ENCODE measurements around the gene CEP152. TPM values are rescaled to one million over a fixed set of nuclear protein-coding genes. Genes with fewer than 3 reads are reported as not detected.
A peak's percentile ranks its signal among the peaks of the same experiment; 100 is the strongest.

CEP152 gene
- total and polyA plus RNA-seq, 9 donors: 2.6 to 5.3 (median 3.6) TPM

DNA sequence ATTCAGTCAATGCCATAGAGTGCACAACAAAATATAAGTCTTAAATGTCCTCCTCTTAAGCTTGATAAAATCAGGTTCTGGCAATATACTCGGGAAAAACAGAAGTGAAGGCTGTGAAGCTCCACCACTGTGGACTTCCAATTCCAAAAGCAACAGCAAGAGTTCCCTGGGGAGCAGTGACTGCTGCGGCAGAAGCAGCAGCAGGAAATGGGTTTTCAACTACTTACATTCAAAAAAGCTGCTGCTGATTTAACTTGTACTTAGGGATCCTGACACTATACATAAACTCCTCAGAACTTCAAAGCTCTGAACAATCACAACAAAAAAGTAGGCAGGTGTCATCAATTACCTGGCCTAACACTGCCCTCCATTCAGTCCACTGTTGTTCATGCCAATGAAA, 4.7 kb downstream of the CEP152 start:
- Histone ChIP-seq H3K9me3 (replicated peaks; ENCODE audit: control insufficient read depth, low read depth, low read length) (no peaks in the 10 kb centered on the region), H3K27ac (ENCODE audit: low read length) (no peak overlapping the region), H3K4me1 (ENCODE audit: control insufficient read depth, insufficient read depth, low read length) (peaks cover 5% of the 10 kb centered on the region), H3K27me3 (ENCODE audit: control insufficient read depth, insufficient read depth, low read length) (no peaks in the 10 kb centered on the region), H3K4me3 (ENCODE audit: low read length) (no peak overlapping the region), H3K36me3 (ENCODE audit: control insufficient read depth, insufficient read depth, low read length) (no peaks in the 10 kb centered on the region)
- 20% methylated on average over 1 of the region's 2 CpGs for WGBS (ENCODE audit: insufficient coverage)
- DNase-seq: peak; percentile 59

DNA sequence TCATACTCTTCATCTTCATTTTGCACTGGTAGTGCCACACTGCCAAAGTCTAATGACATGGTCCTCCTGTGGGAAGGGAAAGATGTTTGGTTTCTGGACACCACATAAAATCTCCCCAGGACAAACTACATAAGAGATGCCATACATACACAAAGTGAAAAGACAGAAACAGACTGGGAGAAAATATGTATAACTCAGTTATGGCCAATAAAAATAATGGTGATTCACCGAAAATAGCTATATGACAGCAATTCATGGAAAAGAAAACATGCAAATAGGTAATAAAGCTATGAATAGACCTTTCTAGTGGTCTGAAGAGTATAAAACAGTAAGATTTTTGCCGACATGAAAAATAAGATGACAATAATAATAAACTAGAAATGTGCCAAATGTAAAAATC, 5.3 kb downstream of the CEP152 start:
- Histone ChIP-seq H3K27me3 (ENCODE audit: control insufficient read depth, insufficient read depth, low read length) (no peaks in the 10 kb centered on the region), H3K36me3 (ENCODE audit: control insufficient read depth, insufficient read depth, low read length) (no peaks in the 10 kb centered on the region), H3K27ac (ENCODE audit: low read length) (no peak overlapping the region), H3K4me1 (ENCODE audit: control insufficient read depth, insufficient read depth, low read length) (peaks cover 5% of the 10 kb centered on the region), H3K4me3 (ENCODE audit: low read length) (no peak overlapping the region), H3K9me3 (replicated peaks; ENCODE audit: control insufficient read depth, low read depth, low read length) (no peaks in the 10 kb centered on the region)
- no CpG with 5 or more reads among the region's 2 CpGs for WGBS (ENCODE audit: insufficient coverage)
- DNase-seq: no peak

DNA sequence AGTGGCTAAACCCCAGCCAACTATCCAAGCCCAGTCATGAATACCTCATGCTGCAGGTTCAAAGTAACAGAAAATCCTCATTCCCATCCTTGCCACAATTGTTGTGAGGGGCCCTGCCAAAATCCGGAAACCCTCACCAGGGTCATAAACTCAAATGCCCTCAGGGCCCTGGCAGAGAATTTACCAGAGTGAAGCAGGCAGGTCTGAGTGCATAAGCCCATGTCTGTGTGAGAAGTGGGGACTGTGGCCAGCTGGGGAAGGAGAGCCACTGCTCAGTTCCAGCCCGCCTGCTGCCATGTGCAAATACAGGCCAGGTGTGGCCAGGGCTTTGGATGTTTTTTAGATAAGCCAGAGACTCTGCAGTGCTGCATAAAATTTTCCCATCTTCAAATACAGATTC, 7.0 kb downstream of the CEP152 start:
- no peaks in the 10 kb centered on the region for H3K9me3 ChIP-seq (replicated peaks; ENCODE audit: control insufficient read depth, low read depth, low read length)
- no peak overlapping the region for H3K27ac ChIP-seq (ENCODE audit: low read length)
- no peaks in the 10 kb centered on the region for H3K36me3 ChIP-seq (ENCODE audit: control insufficient read depth, insufficient read depth, low read length)
- WGBS (ENCODE audit: insufficient coverage): no CpG with 5 or more reads among the region's 2 CpGs
- no peak overlapping the region for H3K4me3 ChIP-seq (ENCODE audit: low read length)
- H3K27me3 ChIP-seq (ENCODE audit: control insufficient read depth, insufficient read depth, low read length): no peaks in the 10 kb centered on the region
- H3K4me1 ChIP-seq (ENCODE audit: control insufficient read depth, insufficient read depth, low read length): peaks cover 4% of the 10 kb centered on the region
- no peak for DNase-seq

DNA sequence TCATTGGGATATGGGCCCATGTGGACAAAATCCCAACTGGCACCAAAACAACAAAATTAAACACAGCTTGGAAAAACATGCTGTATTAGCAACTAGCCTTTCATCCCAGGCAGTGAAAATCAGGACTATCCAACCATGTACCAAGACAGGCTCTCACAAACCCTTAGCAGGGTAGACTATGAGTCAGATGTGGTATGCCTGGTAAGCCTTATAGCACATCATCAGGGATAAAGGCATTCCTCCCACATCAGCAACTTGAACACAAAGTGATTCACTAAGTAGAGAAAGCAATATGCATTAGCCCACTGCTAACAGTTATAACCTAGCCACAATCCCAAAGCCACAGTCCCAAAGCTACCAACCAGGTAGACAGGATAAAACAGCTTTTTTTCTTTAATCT, 8.0 kb downstream of the CEP152 start:
- Histone ChIP-seq H3K4me1 (ENCODE audit: control insufficient read depth, insufficient read depth, low read length) (peaks cover 4% of the 10 kb centered on the region), H3K4me3 (ENCODE audit: low read length) (no peak overlapping the region), H3K9me3 (replicated peaks; ENCODE audit: control insufficient read depth, low read depth, low read length) (no peaks in the 10 kb centered on the region), H3K27ac (ENCODE audit: low read length) (no peak overlapping the region), H3K36me3 (ENCODE audit: control insufficient read depth, insufficient read depth, low read length) (no peaks in the 10 kb centered on the region), H3K27me3 (ENCODE audit: control insufficient read depth, insufficient read depth, low read length) (no peaks in the 10 kb centered on the region)
- no peak for DNase-seq

DNA sequence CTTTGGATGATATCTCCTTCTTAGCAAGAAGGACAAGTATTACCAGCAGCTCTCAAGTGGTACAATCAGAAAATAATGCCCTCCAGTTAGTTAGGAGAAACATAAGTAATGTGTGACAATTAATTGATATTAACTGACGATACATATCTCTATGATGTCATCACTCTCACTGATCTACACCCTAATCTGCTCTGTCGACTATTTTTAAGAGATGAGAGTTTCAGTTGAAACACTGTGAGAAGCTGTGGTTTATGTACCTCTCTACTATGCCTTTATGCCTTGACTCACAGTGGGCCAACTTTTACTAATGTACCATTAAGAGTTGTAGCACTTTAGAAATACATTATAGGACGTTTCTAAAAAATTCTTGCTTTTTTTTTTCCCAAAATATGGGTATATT, 8.6 kb downstream of the CEP152 start:
- Histone ChIP-seq H3K4me1 (ENCODE audit: control insufficient read depth, insufficient read depth, low read length) (peaks cover 4% of the 10 kb centered on the region), H3K36me3 (ENCODE audit: control insufficient read depth, insufficient read depth, low read length) (no peaks in the 10 kb centered on the region), H3K27ac (ENCODE audit: low read length) (no peak overlapping the region), H3K27me3 (ENCODE audit: control insufficient read depth, insufficient read depth, low read length) (no peaks in the 10 kb centered on the region), H3K9me3 (replicated peaks; ENCODE audit: control insufficient read depth, low read depth, low read length) (no peaks in the 10 kb centered on the region), H3K4me3 (ENCODE audit: low read length) (no peak overlapping the region)
- DNase-seq: no peak
- no CpG with 5 or more reads among the region's 3 CpGs for WGBS (ENCODE audit: insufficient coverage)

DNA sequence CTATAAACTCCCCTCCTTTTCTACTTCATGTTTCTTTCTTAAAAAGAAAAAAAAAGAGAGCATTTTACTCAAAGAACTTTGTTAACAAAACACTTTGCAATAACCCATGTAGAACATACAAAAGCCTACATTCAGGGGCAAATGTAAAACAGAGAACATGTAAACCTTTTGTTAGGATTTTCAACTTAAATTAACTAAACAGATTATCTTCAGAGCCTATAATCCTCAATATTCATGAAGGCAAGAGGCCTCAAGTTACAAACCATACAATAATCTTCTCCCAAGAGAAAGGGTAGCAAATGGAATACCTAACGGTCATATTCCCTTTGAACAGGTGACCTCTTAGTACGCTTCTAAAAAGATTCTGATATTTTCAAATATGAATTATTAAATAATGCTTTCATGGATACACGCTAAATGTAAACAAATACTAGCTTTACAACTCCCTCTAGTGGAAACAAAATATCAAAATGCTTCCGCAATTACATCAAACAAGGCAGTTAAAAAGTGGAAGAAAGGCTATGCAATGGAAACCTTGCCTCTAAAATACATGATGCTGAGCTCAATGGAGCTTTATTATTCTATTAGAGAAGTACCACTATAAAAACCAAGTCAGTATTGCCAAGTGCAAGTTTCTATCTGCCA, 9.9 kb downstream of the CEP152 start:
- Histone ChIP-seq H3K27ac (ENCODE audit: low read length) (no peak overlapping the region), H3K36me3 (ENCODE audit: control insufficient read depth, insufficient read depth, low read length) (no peaks in the 10 kb centered on the region), H3K4me1 (ENCODE audit: control insufficient read depth, insufficient read depth, low read length) (no peaks in the 10 kb centered on the region), H3K27me3 (ENCODE audit: control insufficient read depth, insufficient read depth, low read length) (no peaks in the 10 kb centered on the region), H3K4me3 (ENCODE audit: low read length) (no peak overlapping the region), H3K9me3 (replicated peaks; ENCODE audit: control insufficient read depth, low read depth, low read length) (no peaks in the 10 kb centered on the region)
- no CpG with 5 or more reads among the region's 4 CpGs for WGBS (ENCODE audit: insufficient coverage)
- DNase-seq: peak; percentile 84

DNA sequence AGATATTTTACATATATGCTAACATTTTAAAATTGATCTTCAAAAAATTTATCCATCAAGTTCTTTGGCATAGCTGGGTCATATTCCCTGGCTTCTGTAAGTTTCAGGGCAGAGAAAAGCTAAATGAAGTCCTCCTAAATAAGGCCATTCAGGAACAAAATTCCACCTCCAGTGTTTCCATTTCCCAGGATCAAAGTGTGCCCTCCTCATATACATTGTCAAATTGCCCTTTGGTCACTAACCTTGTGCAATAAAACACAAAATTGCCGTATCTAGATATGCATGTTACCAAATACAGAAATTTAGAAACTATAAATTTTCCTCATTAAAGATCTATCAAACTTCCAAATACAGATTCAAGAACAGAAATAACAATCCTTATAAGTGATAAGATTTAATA, 10.6 kb downstream of the CEP152 start:
- no peaks in the 10 kb centered on the region for H3K9me3 ChIP-seq (replicated peaks; ENCODE audit: control insufficient read depth, low read depth, low read length)
- no peak overlapping the region for H3K27ac ChIP-seq (ENCODE audit: low read length)
- no peaks in the 10 kb centered on the region for H3K4me1 ChIP-seq (ENCODE audit: control insufficient read depth, insufficient read depth, low read length)
- WGBS (ENCODE audit: insufficient coverage): no CpG with 5 or more reads among the region's 1 CpG
- no peaks in the 10 kb centered on the region for H3K36me3 ChIP-seq (ENCODE audit: control insufficient read depth, insufficient read depth, low read length)
- no peak for DNase-seq
- no peaks in the 10 kb centered on the region for H3K27me3 ChIP-seq (ENCODE audit: control insufficient read depth, insufficient read depth, low read length)
- H3K4me3 ChIP-seq (ENCODE audit: low read length): no peak overlapping the region

DNA sequence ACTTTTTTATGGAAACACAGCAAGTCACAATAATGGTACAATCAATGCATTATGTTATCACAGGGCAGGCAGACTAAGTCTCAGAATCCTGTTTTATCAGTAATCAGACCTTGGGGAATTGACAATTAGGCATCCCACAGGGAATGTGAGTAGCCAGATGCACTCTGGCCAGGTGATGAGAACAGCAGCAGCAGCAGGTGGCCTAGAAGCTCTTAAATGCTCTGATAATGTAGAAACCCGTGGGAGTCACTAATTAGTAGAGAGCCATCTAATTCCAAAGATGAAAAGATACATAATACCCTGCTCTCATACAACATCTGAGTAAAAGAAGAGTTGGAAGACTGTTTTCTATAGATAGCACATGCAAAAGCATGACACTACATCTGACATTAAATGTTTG, 12.6 kb downstream of the CEP152 start:
- Histone ChIP-seq H3K36me3 (ENCODE audit: control insufficient read depth, insufficient read depth, low read length) (no peaks in the 10 kb centered on the region), H3K27ac (ENCODE audit: low read length) (no peak overlapping the region), H3K4me3 (ENCODE audit: low read length) (no peak overlapping the region), H3K4me1 (ENCODE audit: control insufficient read depth, insufficient read depth, low read length) (no peaks in the 10 kb centered on the region), H3K27me3 (ENCODE audit: control insufficient read depth, insufficient read depth, low read length) (no peaks in the 10 kb centered on the region), H3K9me3 (replicated peaks; ENCODE audit: control insufficient read depth, low read depth, low read length) (no peaks in the 10 kb centered on the region)
- WGBS (ENCODE audit: insufficient coverage): no CpG with 5 or more reads among the region's 1 CpG
- DNase-seq: no peak

DNA sequence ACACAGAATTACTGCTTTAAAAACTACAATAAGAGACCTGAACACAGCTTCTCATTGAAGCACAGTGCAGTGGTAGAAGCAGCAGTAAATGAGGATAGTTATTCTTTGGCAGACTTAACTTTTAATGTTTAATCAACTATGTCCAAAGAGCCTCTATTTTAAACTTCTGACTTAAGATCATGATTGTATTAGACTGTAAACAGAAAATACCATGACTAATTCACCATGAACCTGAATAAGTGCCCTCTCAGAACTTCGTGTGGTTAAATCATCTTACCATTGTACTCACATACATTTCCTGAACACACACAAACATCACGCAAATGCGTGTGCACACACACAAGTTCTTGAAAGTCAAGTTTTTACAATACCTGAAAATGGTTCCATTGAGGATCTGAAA, 13.9 kb downstream of the CEP152 start:
- no CpG with 5 or more reads among the region's 3 CpGs for WGBS (ENCODE audit: insufficient coverage)
- Histone ChIP-seq H3K27ac (ENCODE audit: low read length) (no peak overlapping the region), H3K36me3 (ENCODE audit: control insufficient read depth, insufficient read depth, low read length) (no peaks in the 10 kb centered on the region), H3K9me3 (replicated peaks; ENCODE audit: control insufficient read depth, low read depth, low read length) (no peaks in the 10 kb centered on the region), H3K4me1 (ENCODE audit: control insufficient read depth, insufficient read depth, low read length) (no peaks in the 10 kb centered on the region), H3K4me3 (ENCODE audit: low read length) (no peak overlapping the region), H3K27me3 (ENCODE audit: control insufficient read depth, insufficient read depth, low read length) (no peaks in the 10 kb centered on the region)
- DNase-seq: no peak

DNA sequence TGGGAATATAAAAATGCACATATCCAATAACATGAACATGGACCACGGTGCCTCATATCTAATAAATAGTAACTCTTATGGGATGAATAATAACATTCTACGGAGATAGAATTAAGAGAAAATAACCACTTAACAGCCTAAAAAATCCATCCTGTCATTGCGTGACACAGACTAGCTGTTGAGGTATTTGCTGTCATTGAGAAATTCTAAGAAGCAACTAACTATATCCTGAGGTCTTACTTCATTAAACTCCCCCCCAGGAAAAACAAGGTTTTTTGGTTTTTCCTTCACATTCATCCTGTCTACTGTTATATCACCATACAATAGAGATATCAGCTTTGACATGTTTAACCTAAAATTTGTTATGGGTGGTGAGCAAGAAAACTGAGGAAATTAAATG, 14.3 kb downstream of the CEP152 start:
- no CpG with 5 or more reads among the region's 3 CpGs for WGBS (ENCODE audit: insufficient coverage)
- H3K36me3 ChIP-seq (ENCODE audit: control insufficient read depth, insufficient read depth, low read length): no peaks in the 10 kb centered on the region
- no peaks in the 10 kb centered on the region for H3K27me3 ChIP-seq (ENCODE audit: control insufficient read depth, insufficient read depth, low read length)
- H3K4me1 ChIP-seq (ENCODE audit: control insufficient read depth, insufficient read depth, low read length): no peaks in the 10 kb centered on the region
- no peak overlapping the region for H3K27ac ChIP-seq (ENCODE audit: low read length)
- no peaks in the 10 kb centered on the region for H3K9me3 ChIP-seq (replicated peaks; ENCODE audit: control insufficient read depth, low read depth, low read length)
- no peak overlapping the region for H3K4me3 ChIP-seq (ENCODE audit: low read length)
- no peak for DNase-seq

DNA sequence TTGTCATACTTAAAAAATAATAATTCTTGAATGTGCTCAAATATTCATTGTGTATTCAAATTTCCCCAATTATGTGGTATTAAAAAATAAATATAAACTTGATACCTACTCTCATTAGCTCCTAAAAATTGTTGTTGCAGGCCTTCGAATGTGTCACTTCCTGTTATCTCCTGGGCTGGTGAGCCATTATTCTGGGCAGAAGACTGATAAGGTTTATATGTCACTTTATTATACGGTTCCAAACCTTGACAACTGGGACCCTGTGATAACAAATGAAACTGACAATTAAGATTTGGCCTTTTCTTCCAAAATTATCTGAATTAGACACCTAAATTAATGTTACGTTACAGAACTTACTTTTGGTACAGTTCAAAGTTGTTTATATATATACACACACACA, 15.0 kb downstream of the CEP152 start:
- Histone ChIP-seq H3K9me3 (replicated peaks; ENCODE audit: control insufficient read depth, low read depth, low read length) (no peaks in the 10 kb centered on the region), H3K4me1 (ENCODE audit: control insufficient read depth, insufficient read depth, low read length) (no peaks in the 10 kb centered on the region), H3K4me3 (ENCODE audit: low read length) (no peak overlapping the region), H3K36me3 (ENCODE audit: control insufficient read depth, insufficient read depth, low read length) (no peaks in the 10 kb centered on the region), H3K27me3 (ENCODE audit: control insufficient read depth, insufficient read depth, low read length) (no peaks in the 10 kb centered on the region), H3K27ac (ENCODE audit: low read length) (no peak overlapping the region)
- no peak for DNase-seq
- WGBS (ENCODE audit: insufficient coverage): no CpG with 5 or more reads among the region's 3 CpGs
